ENCODE results near the gene USP28. TPM values are rescaled to one million over a fixed set of nuclear protein-coding genes. Genes with fewer than 3 reads are reported as not detected.

USP28 gene
- polyA plus RNA-seq, 1 experiment, result 38.7 TPM

DNA sequence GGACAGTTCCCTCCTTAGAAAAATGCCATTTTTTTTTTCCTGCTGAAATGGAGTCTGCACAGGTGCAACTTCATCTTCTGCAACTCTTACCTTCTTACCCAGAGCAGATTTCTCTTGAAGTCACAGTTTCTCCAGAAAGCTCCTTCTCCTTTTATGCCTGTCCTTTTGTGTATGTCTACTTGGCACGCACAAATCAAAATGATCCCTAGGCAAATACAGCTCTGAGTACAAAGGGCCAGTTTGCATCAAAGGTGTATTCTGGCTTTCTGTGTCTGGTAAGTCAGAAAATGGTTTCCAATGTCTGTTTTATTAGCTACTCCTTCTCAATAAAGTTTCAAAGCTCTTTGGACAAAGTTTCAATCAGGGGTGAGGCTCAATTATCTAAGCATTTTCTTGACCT lies 93.2 kb downstream of the USP28 start:
- Histone ChIP-seq H3K27me3 (ENCODE audit: control insufficient read depth, insufficient read depth, low read length) (peaks cover 7% of the 10 kb centered on the region), H3K27ac (ENCODE audit: low read depth, low read length) (no peak overlapping the region), H3K4me3 (ENCODE audit: low read depth, low read length) (no peak overlapping the region), H3K9me3 (ENCODE audit: control insufficient read depth, insufficient read depth, low read length) (no peaks in the 10 kb centered on the region)
- TF ChIP-seq, protein P1, sequence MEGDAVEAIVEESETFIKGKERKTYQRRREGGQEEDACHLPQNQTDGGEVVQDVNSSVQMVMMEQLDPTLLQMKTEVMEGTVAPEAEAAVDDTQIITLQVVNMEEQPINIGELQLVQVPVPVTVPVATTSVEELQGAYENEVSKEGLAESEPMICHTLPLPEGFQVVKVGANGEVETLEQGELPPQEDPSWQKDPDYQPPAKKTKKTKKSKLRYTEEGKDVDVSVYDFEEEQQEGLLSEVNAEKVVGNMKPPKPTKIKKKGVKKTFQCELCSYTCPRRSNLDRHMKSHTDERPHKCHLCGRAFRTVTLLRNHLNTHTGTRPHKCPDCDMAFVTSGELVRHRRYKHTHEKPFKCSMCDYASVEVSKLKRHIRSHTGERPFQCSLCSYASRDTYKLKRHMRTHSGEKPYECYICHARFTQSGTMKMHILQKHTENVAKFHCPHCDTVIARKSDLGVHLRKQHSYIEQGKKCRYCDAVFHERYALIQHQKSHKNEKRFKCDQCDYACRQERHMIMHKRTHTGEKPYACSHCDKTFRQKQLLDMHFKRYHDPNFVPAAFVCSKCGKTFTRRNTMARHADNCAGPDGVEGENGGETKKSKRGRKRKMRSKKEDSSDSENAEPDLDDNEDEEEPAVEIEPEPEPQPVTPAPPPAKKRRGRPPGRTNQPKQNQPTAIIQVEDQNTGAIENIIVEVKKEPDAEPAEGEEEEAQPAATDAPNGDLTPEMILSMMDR (IDR thresholded peaks at IDR 0.05; ENCODE audit: low read depth, low read length), result no peak
- ChIA-PET POLR2A (no interaction called here), CTCF (interaction anchor here (1.6 to 1.9 kb wide), 2 partner anchors 8 to 14 kb away, joined by 9 to 10 read pairs; partner anchors contain the start of gene ZW10)
- DNase-seq (ENCODE audit: low read depth, low spot score), result no peak

DNA sequence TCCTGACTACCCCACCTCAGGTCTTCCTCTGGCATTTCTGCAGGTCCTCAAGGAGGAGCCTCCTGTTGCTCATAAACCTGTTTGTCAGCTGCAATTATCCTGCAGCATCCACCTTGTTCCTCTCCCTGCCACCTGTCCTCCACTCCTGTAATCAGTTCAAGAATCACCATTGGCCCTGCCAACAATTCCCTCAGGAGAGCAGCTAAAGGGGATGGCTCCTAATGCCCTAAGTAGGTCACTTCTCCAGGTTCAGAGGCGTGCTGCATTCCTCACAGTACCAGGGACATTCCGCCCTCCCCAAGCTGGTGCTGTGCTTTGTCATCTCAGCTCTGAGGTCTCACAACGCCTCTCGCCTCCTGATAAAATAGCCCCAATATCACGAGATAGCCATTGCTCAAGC lies 93.7 kb downstream of the USP28 start:
- TF ChIP-seq, protein P1 (IDR thresholded peaks at IDR 0.05; ENCODE audit: low read depth, low read length), result no peak
- CTCF ChIA-PET, result interaction anchor here (1.6 to 1.9 kb wide), 2 partner anchors 8 to 15 kb away, joined by 9 to 10 read pairs; partner anchors contain the start of gene ZW10
- Histone ChIP-seq H3K27ac (ENCODE audit: low read depth, low read length) (no peak overlapping the region), H3K4me3 (ENCODE audit: low read depth, low read length) (no peak overlapping the region), H3K27me3 (ENCODE audit: control insufficient read depth, insufficient read depth, low read length) (peaks cover 7% of the 10 kb centered on the region), H3K9me3 (ENCODE audit: control insufficient read depth, insufficient read depth, low read length) (no peaks in the 10 kb centered on the region)
- POLR2A ChIA-PET, result no interaction called here
- no peak for DNase-seq (ENCODE audit: low read depth, low spot score)

DNA sequence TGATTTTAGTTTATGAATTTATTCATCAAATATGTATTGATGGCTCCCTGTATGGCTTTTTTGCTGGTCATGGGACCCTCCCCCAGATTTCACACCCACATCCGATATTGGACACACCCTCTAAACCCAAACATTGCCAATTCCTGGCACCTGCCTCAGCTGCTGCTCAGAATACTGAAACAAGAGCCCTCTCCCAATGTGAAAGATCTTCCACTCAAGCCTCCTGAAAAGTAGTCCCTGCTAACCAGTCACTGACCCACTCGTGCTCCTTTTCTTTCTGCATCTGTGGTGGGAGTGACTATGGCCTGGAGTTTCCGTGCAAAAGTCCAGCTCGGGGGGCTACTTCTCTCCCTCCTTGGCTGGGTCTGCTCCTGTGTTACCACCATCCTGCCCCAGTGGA lies 95.9 kb downstream of the USP28 start, which contains the start of gene CLDN25:
Gene CLDN25 (plus strand): TSS at position 301 of the 400 bp plus-strand sequence. CDS start 0 bp downstream, at position 301.
- CTCF ChIA-PET, result no interaction called here
- H3K4me3 ChIP-seq (ENCODE audit: low read depth, low read length), result no peak within 1 kb of the TSS
- no peaks in the 10 kb centered on the region for H3K9me3 ChIP-seq (ENCODE audit: control insufficient read depth, insufficient read depth, low read length)
- DNase-seq (ENCODE audit: low read depth, low spot score), result no peak
- TF ChIP-seq, protein P1 (IDR thresholded peaks at IDR 0.05; ENCODE audit: low read depth, low read length), result no peak
- no peak within 1 kb of the TSS for H3K27ac ChIP-seq (ENCODE audit: low read depth, low read length)
- peaks cover 12% of the 10 kb centered on the region for H3K27me3 ChIP-seq (ENCODE audit: control insufficient read depth, insufficient read depth, low read length)
- POLR2A ChIA-PET, result no interaction called here

DNA sequence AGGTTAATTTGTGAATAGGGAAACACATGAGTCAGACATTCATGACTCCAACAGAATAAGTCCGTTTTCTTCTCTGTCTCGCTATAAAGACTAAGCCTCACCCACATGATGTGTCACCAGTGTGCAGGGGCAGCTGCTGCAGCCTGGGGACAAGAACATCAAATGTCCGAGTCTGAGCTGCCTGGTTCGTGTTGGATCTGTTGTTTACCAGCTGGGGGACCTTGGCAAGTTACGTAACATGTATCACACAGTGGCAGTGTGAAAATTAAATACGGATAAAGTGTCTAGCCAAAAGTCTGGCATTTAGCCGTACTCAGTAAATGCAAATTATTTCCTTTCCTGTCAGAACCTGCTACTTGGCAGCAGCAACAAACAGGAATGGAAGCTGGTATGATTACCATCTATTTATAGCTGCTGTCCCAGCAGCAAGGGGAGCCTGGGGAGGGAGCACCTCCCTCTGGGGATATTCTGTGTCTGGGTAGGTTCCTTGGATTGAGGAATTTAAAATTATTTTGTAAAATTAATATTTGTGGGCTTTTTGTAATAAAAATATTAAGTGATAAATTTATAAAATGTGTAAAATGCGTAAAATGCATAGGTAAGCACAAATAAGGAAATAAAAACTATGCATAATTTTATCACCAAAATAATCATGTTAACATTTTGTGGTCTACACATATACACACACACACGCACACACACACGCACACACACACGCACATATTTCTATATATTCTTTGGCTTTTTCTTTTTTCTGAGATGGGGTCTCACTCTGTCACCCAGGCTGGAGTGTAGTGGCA lies 97.1 kb downstream of the USP28 start:
- CTCF ChIA-PET, result no interaction called here
- POLR2A ChIA-PET, result no interaction called here
- Histone ChIP-seq H3K27ac (ENCODE audit: low read depth, low read length) (no peak overlapping the region), H3K4me3 (ENCODE audit: low read depth, low read length) (no peak overlapping the region), H3K9me3 (ENCODE audit: control insufficient read depth, insufficient read depth, low read length) (no peaks in the 10 kb centered on the region; the same call in 1 of the 2 replicates), H3K27me3 (ENCODE audit: control insufficient read depth, insufficient read depth, low read length) (peaks cover 12% of the 10 kb centered on the region)
- TF ChIP-seq, protein P1 (IDR thresholded peaks at IDR 0.05; ENCODE audit: low read depth, low read length), result no peak
- DNase-seq (ENCODE audit: low read depth, low spot score), result no peak

DNA sequence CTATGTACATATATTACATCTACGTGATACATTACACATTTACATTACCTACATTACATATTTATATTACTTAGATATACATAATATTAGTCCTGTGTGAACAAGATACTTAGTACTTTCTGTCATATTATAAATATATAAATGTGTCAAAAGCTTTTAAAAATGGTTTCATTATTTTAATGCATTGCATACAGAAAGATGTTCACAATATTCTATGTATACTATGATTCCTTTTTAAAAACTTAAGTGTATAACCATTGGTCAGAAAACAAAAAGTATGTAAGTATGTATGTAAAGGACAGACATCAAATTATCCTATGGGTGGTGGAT lies 101.2 kb downstream of the USP28 start:
- TF ChIP-seq, protein P1 (IDR thresholded peaks at IDR 0.05; ENCODE audit: low read depth, low read length), result no peak
- no peak for DNase-seq (ENCODE audit: low read depth, low spot score)
- Histone ChIP-seq H3K27me3 (ENCODE audit: control insufficient read depth, insufficient read depth, low read length) (peaks cover 7% of the 10 kb centered on the region), H3K4me3 (ENCODE audit: low read depth, low read length) (peak overlapping the region; percentile 97), H3K9me3 (ENCODE audit: control insufficient read depth, insufficient read depth, low read length) (no peaks in the 10 kb centered on the region; the same call in 1 of the 2 replicates), H3K27ac (ENCODE audit: low read depth, low read length) (no peak overlapping the region)
- ChIA-PET POLR2A (no interaction called here), CTCF (interaction anchor here (0.6 to 2.1 kb wide), 11 partner anchors 8 to 221 kb away, joined by 3 to 14 read pairs (median 5); no protein-coding TSS in a partner anchor)
